ENCODE measurements around the gene TMEM218. TPM values are rescaled to one million over a fixed set of nuclear protein-coding genes. Genes with fewer than 3 reads are reported as not detected.

The TMEM218 gene
- total and polyA plus RNA-seq, 2 donors (not counting 1 experiment from before 2014, with no cell fraction given) = 20.7 to 31.7 TPM

DNA sequence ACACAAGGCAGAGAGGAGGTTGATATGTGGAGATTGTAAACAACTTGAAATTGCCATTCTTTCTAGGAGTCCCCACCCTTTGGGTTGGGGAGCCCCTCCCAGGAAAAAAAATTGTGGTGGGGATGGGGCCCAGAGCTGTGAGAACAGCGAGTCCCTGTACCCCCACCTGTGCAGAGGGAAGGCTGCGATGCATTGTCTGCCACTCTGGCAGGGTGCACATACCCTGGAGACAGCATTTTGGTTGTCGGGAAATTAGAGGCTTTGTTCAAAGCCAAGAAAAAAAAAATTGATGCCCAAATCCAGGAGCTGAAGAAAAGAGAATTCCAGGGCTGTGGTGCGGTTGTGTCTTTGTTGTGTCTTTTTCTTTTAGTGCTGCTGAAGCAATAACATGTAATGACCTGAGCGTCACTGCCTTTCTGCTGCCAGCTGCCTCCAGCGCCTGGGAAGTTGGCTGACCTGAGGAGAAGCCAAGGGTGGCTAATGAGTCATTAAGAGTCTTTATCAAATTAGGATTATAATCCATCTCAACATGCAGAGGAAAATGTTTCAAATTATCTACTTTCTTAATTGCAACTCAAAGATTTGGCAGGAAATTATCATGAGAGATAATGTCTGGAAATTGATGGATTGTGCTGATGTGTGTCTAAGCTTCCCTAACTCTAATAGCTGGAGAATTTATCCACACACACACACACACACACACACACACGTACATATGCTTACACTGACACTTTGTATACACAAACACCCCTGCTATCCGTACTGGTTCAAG is 45.1 kb upstream of the TMEM218 start:
- H3K4me2 ChIP-seq (replicated peaks; ENCODE audit: low read depth, low read length, poor library complexity, severe bottlenecking) = no peak overlapping the region
- WGBS (ENCODE audit: insufficient coverage) = 86% methylated on average over 5 of the region's 8 CpGs
- no peak overlapping the region for H2AFZ ChIP-seq (ENCODE audit: insufficient read depth, low read depth, low read length, poor library complexity, severe bottlenecking)
- no peak overlapping the region for H3K4me3 ChIP-seq (ENCODE audit: control extremely low read depth in 1 of 5, extremely low read depth in 1 of 5, insufficient read depth in 1 of 5, low read depth in 2 of 5, low read length in 4 of 5)
- Mint-ChIP-seq H3K4me1 (no peaks in the 10 kb centered on the region), H3K27me3 (peaks cover 66% of the 10 kb centered on the region), H3K9me3 (ENCODE audit: insufficient read depth) (no peaks in the 10 kb centered on the region), H3K4me3 (no peak overlapping the region), H3K27ac (no peak overlapping the region)
- no peak overlapping the region for H3K27ac ChIP-seq (ENCODE audit: low read length in 2 of 2)
- H3K9ac ChIP-seq (ENCODE audit: low read length) = no peak overlapping the region
- no peaks in the 10 kb centered on the region for H4K20me1 ChIP-seq (ENCODE audit: control insufficient read depth, insufficient read depth, low read length, poor library complexity, severe bottlenecking)
- peaks cover 0 to 27% (median 8%) of the 10 kb centered on the region in 4 experiments for H3K27me3 ChIP-seq (replicated peaks in 1 of 4; ENCODE audit: control extremely low read depth in 1 of 4, control insufficient read depth in 3 of 4, insufficient read depth in 4 of 4, low read length in 3 of 4)
- ATAC-seq (ENCODE audit: low read depth) (no peak), DNase-seq (no peak)
- H3K4me1 ChIP-seq (ENCODE audit: control insufficient read depth in 2 of 2, insufficient read depth in 2 of 2, low read length in 2 of 2) = no peaks in the 10 kb centered on the region
- no peaks in the 10 kb centered on the region for H3K36me3 ChIP-seq (replicated peaks in 1 of 2; ENCODE audit: control extremely low read depth in 1 of 2, control insufficient read depth in 1 of 2, extremely low read depth in 1 of 2, insufficient read depth in 2 of 2, low read length in 1 of 2)
- intact Hi-C loops (cut with micrococcal nuclease) = no loop called here
- no peaks in the 10 kb centered on the region for H3K79me2 ChIP-seq (ENCODE audit: control insufficient read depth, insufficient read depth, low read length)
- CTCF ChIA-PET = no interaction called here
- POLR2A ChIA-PET = no interaction called here
- no peaks in the 10 kb centered on the region for H3K9me3 ChIP-seq (ENCODE audit: control extremely low read depth in 1 of 3, control insufficient read depth in 2 of 3, insufficient read depth in 1 of 3, low read length in 2 of 3)
- TF ChIP-seq, protein P1, sequence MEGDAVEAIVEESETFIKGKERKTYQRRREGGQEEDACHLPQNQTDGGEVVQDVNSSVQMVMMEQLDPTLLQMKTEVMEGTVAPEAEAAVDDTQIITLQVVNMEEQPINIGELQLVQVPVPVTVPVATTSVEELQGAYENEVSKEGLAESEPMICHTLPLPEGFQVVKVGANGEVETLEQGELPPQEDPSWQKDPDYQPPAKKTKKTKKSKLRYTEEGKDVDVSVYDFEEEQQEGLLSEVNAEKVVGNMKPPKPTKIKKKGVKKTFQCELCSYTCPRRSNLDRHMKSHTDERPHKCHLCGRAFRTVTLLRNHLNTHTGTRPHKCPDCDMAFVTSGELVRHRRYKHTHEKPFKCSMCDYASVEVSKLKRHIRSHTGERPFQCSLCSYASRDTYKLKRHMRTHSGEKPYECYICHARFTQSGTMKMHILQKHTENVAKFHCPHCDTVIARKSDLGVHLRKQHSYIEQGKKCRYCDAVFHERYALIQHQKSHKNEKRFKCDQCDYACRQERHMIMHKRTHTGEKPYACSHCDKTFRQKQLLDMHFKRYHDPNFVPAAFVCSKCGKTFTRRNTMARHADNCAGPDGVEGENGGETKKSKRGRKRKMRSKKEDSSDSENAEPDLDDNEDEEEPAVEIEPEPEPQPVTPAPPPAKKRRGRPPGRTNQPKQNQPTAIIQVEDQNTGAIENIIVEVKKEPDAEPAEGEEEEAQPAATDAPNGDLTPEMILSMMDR (IDR thresholded peaks at IDR 0.05) = no peak

DNA sequence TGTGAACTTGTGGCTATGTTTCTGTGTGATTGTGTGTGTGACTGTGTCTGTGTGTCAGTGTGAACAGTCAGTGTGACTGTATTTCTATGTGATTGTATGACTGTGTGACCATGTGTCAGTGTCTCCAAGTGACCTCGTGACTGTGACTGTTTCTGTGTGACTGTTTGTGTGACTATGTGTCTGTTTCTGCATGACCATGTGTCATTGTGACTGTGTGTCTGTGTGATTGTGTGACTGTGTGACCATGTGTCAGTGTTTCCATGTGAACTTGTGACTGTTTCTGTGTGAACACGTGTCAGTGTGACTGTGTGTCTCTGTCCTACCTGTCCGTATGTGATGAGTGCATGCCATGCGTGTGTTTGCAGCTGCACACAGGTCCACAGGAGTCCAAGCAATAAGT is 44.3 kb upstream of the TMEM218 start:
- ChIA-PET CTCF (no interaction called here), POLR2A (no interaction called here)
- no peak for TF ChIP-seq EZH2 (IDR thresholded peaks at IDR 0.05; ENCODE audit: borderline replicate concordance, insufficient read depth, low read depth, low read length, poor library complexity, severe bottlenecking)
- TF ChIP-seq, protein P1 (IDR thresholded peaks at IDR 0.05) = no peak
- Histone ChIP-seq H3K27ac (ENCODE audit: low read length in 2 of 2) (no peak overlapping the region), H3K9me3 (ENCODE audit: control extremely low read depth in 1 of 3, control insufficient read depth in 2 of 3, insufficient read depth in 1 of 3, low read length in 2 of 3) (no peaks in the 10 kb centered on the region), H3K4me2 (replicated peaks; ENCODE audit: low read depth, low read length, poor library complexity, severe bottlenecking) (no peak overlapping the region), H3K4me1 (ENCODE audit: control insufficient read depth in 2 of 2, insufficient read depth in 2 of 2, low read length in 2 of 2) (no peaks in the 10 kb centered on the region), H3K36me3 (replicated peaks in 1 of 2; ENCODE audit: control extremely low read depth in 1 of 2, control insufficient read depth in 1 of 2, extremely low read depth in 1 of 2, insufficient read depth in 2 of 2, low read length in 1 of 2) (no peaks in the 10 kb centered on the region), H3K9ac (ENCODE audit: low read length) (no peak overlapping the region), H3K27me3 (replicated peaks in 1 of 4; ENCODE audit: control extremely low read depth in 1 of 4, control insufficient read depth in 3 of 4, insufficient read depth in 4 of 4, low read length in 3 of 4) (peaks cover 0 to 27% (median 9%) of the 10 kb centered on the region in 4 experiments), H4K20me1 (ENCODE audit: control insufficient read depth, insufficient read depth, low read length, poor library complexity, severe bottlenecking) (no peaks in the 10 kb centered on the region), H3K4me3 (ENCODE audit: control extremely low read depth in 1 of 5, extremely low read depth in 1 of 5, insufficient read depth in 1 of 5, low read depth in 2 of 5, low read length in 4 of 5) (no peak overlapping the region), H3K79me2 (ENCODE audit: control insufficient read depth, insufficient read depth, low read length) (no peaks in the 10 kb centered on the region), H2AFZ (ENCODE audit: insufficient read depth, low read depth, low read length, poor library complexity, severe bottlenecking) (no peak overlapping the region)
- Mint-ChIP-seq H3K27ac (no peak overlapping the region), H3K9me3 (ENCODE audit: insufficient read depth) (no peaks in the 10 kb centered on the region), H3K4me3 (no peak overlapping the region), H3K27me3 (peaks cover 61% of the 10 kb centered on the region), H3K4me1 (no peaks in the 10 kb centered on the region)
- WGBS (ENCODE audit: insufficient coverage) = 85% methylated on average over 4 of the region's 4 CpGs
- DNase-seq = no peak
- intact Hi-C loops (cut with micrococcal nuclease) = no loop called here
- ATAC-seq (ENCODE audit: low read depth) = no peak

All from B cell (primary cell).